Activated naive CD4-positive, alpha-beta T cell treated with anti-CD3 and anti-CD28 coated beads, Interleukin-2, amount 50 U/mL, for 16 hours (primary cell): Measurements from ENCODE around the gene SRBD1.

Experiments
- DNase-seq: peaks from one replicate; pipeline ENCODE4 v3.0.0-alpha.2; 2020

Gene SRBD1

GRCh38 chr2:45588158-45588829, 22.8 kb downstream of the SRBD1 start:
- no peak for DNase-seq

GRCh38 chr2:45586600-45586999, 24.5 kb downstream of the SRBD1 start:
- DNase-seq, result no peak

- no peak for DNase-seq
Observed at GRCh38 chr2:45585267-45585861, 25.7 kb downstream of the SRBD1 start.

- DNase-seq, result no peak
Observed at GRCh38 chr2:45583977-45584376, 27.1 kb downstream of the SRBD1 start.

- no peak for DNase-seq
Observed at GRCh38 chr2:45582522-45582921, 28.5 kb downstream of the SRBD1 start.

- DNase-seq, result no peak
Observed at GRCh38 chr2:45578056-45578843, 32.8 kb downstream of the SRBD1 start.

- DNase-seq, result no peak
Observed at GRCh38 chr2:45577441-45577840, 33.6 kb downstream of the SRBD1 start.

GRCh38 chr2:45575881-45576280, 35.2 kb downstream of the SRBD1 start:
- no peak for DNase-seq

- DNase-seq, result no peak
Observed at GRCh38 chr2:45572979-45573378, 38.1 kb downstream of the SRBD1 start.

GRCh38 chr2:45571940-45572339, 39.1 kb downstream of the SRBD1 start:
- no peak for DNase-seq

- no peak for DNase-seq
Observed at GRCh38 chr2:45570671-45571334, 40.3 kb downstream of the SRBD1 start.

GRCh38 chr2:45568935-45569334, 42.1 kb downstream of the SRBD1 start:
- no peak for DNase-seq

- DNase-seq, result no peak
Observed at GRCh38 chr2:45567974-45568789, 42.9 kb downstream of the SRBD1 start.

- DNase-seq, result no peak
Observed at GRCh38 chr2:45567288-45567963, 43.6 kb downstream of the SRBD1 start.

- no peak for DNase-seq
Observed at GRCh38 chr2:45559436-45559835, 51.6 kb downstream of the SRBD1 start.

GRCh38 chr2:45554742-45555140, 56.3 kb downstream of the SRBD1 start:
- no peak for DNase-seq

- DNase-seq, result no peak
Observed at GRCh38 chr2:45554073-45554741, 56.9 kb downstream of the SRBD1 start.

- no peak for DNase-seq
Observed at GRCh38 chr2:45551862-45552261, 59.2 kb downstream of the SRBD1 start.

GRCh38 chr2:45545943-45546342, 65.1 kb downstream of the SRBD1 start:
- no peak for DNase-seq

GRCh38 chr2:45543257-45543656, 67.8 kb downstream of the SRBD1 start:
- DNase-seq, result no peak

- DNase-seq, result no peak
Observed at GRCh38 chr2:45542013-45542412, 69.1 kb downstream of the SRBD1 start.

- no peak for DNase-seq
Observed at GRCh38 chr2:45541450-45541849, 69.6 kb downstream of the SRBD1 start.
